NCI-H69 (cell line): ENCODE measurements around the gene SMIM41.
"Not testable (repeated sequence)": the region's sequence is repeated elsewhere in the genome, so short reads cannot be mapped to it uniquely, and the experiment has no call there.

ENCODE experiments used
- DNase-seq: peaks from one replicate; lab custom pipeline; 2025; lab: John Stamatoyannopoulos, UW

SMIM41 gene

DNA sequence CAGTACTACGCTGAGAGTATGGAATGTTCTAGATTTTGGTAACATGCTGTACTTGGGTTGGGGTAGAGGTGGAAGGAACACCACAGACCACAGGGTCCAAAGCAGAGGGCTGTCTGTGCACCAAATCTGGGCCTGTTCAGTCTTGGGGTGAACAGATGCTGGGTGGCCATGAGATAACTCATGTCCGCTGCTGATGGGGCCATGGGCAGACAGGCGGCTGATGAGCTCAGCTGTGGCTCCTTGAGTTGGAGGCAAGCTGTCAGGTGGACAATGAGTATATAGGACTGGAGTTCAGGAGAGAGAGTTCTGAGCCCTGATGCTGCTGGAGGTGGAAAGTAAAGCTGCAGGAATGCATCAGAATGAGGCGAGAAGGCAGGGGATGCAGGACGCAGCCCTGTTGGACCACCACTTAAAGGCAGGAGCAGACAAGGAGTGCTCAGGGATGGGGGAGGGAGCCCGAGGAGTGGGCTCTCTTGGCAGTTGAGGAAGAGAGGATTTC is 6.2 kb downstream of the SMIM41 start:
- no peak for DNase-seq

DNA sequence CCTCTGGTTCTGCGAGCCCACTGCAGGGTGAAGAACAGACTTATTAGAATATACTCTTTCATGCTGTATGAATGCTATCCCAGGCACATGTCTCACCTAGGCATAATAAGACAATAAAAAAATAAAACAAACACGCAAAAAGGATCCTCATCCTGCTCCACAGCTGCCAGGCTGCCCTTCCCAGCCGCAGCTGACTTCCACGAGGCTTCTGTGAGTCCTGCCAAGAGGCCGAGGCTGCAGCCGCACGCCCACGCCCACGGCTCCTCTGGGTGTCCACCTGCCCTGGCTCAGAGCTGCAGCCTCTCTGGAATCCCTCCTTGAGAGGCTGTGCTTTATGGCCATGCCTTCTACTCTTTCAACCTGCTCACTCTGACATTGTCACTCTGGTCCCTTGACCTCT is 6.9 kb downstream of the SMIM41 start:
- no peak for DNase-seq

DNA sequence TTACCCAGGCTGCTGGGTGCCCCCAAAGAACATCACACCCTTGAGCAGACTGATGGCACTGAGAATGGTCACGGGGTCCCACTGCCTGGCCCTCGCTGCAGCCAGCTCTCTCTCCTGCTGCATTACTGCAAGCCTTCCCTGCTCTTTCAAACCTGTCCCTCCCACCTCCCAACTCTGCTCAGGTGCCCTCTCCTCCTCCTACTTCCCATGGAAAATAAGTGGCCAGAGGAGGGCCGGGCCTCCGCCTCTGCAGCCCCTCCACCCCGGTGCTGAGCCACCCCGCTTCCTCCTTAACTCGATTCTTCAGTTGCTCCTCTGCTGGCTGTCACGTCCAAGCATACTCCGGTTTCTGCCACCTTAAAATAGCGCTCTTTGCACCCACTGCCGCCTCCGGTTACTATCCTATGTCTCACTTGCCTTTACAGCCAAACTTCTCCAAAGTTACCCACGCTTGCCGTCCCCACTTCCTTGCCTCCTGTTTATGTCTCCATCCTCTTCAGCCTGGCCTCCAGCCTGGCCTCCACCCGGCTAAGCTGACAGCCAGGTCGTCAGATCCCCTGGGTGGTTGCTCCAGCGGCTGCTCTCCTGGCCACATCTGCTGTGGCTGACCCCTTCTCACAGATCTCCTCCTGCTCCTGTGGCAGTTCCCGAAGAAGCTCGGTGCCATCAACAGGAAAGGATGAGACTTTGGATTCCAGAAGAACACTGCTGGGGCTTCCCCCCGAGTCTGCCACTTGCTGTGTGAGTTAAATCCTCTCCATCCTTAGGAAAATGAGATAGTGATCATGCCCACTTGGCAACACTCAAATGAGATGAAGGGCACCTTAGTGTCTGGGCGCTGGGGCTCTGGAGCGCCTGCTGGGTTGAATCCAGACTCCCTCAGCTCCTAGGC is 7.7 kb downstream of the SMIM41 start:
- DNase-seq, result no peak

DNA sequence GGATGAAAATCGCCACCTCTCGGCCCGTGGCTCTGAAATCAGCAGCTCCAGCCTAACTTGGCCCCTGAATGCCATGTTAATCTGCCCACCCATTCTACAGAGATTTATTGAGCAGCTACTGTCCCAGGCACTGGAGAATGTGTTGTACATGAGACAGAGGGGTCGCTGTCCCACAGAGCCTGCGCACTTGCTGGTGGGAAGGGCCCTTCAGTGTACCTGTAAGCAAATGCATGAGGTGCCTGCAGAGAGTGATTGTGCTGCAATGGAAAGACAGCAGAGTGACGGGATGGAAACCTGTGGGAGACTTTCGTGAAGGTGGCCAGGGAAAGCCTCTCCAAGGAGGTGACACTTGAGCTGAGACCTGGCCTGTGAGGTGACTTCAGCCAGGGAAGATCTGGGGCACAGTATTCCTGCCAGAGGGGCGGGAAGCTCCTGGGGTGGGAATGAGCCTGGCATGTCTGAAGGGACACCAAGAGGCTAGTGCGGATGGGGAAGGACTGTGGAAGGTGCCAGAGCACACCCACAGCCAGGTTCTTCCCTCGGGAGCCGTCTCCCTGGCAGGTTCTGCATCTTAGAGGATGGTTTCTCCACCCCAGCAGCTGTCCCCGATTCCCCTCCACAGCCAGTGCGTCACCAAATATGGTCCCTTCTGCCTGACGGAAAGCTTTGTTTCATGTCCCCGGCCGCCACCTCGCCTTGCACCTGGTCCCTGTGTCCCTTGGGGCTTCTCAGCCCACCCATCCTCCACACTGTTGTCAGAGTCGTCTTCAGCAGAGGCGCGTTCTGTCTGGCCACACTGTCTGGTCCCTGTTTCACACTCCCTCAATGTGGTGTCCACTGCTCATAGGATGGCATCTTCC is 8.7 kb downstream of the SMIM41 start:
- DNase-seq, result peak; percentile 59

DNA sequence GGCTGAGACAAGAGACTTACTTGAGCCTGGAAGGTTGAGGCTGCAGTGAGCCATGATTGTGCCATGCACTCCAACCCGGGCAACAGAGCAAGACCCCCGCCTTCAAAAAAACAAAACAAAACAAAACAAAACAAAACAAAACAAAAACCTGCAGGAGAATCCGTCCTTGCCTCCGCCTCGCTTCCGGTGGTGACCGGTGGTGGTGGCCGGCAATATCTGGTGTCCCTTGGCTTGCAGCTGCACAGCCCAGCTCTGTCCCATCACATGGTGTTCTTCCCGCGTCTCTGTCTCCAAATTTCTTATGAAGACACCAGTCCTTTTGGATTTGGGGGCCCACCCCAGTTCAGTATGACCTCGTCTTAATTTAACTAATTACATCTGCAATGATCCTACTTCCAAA is 10.0 kb downstream of the SMIM41 start:
- no peak for DNase-seq

DNA sequence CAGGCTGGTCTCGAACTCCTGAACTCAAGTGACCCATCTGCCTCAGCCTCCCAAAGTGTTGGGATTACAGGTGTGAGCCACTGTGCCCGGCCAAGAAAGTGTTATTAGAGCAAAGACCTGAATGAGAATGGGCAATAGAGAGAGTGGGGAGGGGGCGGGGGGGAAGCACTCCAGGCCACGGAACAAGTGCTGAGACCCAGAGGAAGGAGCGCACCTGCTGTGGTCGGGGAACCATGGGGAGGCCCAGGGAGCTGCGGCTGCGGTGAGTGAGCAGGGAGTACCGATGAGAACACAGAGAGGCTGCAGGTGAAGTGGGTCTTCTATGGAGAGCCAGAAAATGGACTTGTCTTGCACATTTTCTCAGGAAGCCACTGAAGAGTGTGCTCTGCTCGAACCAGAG is 10.8 kb downstream of the SMIM41 start:
- no peak for DNase-seq

DNA sequence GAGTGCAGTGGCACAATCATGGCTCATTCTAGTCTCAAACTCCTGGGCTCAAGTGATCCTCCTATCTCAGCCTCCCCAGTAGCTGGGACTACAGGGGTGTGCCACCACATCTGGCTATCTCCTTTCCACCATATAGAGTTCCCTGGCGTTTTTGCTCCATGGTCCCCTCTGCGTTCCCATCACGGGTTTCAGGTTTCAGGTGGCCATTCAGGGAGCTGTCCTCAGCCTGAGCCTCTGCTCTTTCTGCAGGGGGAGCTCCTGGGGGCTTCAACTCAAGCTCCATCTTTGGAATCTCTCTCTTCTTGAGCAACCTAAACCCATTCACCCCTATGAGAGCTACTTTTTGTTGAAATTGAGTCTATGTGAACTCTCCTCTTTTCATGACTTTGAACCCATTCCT is 11.6 kb downstream of the SMIM41 start:
- no peak for DNase-seq

DNA sequence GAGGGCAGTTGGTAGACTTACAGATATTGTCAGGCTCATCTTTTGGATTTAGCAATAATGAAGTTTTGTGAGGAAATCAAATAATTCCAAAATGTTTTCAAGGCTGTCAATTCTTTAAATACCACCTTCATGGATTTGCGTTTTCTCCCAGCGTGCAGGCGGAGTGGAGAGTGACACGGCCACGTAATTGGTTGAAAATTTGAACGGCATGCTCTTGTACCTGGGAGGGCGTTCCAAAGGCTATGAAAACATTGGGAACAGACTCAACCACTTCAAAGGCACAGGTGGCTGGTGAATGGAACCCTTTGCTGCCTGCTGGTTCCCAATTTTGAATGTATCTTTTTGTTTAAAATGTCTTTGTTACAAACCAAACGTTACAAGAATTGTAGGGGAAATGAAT is 12.4 kb downstream of the SMIM41 start:
- DNase-seq, result peak; percentile 44

DNA sequence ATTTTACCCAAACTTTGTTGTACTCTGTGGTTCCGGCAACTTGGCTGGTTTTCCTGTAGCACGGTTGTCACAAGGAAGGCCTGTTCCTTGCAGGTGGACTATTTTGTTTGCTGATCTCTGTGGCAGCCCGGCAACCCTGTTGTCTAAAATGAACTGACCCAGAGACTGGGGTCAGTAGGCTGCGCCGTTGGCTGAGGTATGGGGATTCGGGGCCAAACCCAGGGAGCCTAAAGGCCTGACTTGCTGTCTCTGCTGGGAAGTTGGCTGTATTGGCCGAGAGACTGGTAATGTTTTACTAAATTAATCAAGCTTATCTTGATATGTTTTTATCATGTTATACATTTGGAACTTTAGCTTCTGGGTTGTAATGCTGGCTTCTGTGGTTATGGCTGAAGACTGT is 13.8 kb downstream of the SMIM41 start:
- peak; percentile 76 for DNase-seq

DNA sequence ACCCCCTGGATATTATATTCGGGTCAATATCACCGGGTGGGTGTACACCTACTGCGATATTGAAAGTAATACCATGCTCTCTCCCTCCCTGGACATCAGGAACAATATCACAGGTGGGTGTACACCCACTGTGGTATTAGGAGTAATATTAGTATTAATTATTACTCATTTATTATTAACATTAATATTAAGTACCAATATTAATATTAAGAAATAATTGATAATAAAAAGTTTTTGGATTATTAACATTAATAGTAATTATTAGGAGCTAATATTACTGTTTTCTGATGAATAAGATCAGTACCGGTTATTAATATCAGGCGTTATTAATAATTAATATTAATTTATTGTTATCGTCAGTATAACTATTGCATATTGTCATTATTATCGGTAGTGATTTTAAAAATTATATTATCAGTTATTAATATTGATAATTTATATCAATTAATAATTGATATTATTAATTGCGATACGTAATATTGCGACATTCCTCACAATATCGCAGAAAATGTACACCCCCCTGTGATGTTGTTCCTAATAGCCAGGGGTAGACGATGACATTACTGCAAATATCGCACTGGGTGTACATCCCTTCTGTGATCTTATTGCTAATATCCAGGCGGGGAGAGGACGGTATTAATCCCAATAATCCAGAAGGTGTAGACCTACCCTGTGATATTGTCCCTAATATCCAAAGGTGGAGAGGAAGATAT is 17.0 kb downstream of the SMIM41 start:
- no peak for DNase-seq

DNA sequence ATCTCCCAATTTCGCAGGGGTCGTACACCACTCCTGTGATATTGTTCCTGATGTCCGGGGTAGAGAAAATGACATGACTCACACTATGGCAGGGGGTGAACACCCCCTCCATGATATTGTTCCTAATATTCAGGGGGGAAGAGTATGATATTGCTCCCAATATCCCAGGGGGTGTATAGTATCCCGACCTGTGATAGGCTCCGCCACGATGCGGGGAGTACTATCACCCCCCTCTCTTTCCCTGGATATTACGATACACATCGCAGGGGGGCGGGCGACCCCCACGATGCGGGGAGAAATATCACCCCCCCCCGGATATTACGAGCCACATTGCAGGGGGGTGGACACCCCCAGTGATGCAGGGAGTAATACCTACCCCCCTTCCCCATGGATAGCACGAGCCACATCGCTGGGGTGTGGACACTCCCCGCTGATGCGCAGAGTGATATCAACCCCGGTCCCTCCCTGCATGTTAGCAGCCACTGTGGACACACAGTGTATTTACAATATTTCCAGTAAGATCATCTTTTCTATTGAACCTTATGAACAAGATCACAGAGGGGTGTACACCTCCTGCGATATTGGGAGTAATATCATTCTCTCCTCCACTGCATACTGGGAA is 17.7 kb downstream of the SMIM41 start:
- peak; percentile 50 for DNase-seq

DNA sequence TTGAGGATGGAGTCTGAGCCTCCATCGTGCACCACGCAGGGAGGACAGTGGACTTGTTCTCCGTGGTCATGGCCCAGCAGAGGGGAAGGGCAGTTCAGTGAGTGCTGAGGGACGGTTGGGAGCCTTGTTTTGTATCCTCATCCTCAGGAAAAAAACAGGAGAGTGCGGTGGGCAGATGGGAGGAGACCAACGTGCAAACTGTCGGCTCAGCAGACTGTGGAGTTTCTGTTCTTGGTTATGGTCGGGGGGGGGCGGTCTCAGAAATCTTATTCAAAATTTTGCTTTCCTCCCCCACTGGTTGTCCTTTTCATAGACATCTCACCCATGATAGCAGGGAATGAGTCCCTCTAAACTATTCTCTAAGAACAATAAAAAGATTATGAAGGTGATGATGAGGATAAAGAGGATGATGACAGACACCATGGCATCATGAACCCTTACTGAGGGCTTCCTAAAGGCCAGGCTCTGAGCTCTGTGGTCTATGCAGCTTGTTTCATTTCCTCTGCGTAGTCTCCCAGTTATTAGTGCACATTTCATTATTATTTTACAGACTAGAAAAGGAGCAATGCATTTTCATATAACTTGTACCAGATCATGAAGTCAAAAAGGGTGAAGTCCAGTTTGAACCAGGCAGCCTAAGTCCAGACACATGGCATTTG is 25.1 kb downstream of the SMIM41 start:
- DNase-seq, result not testable (repeated sequence)

DNA sequence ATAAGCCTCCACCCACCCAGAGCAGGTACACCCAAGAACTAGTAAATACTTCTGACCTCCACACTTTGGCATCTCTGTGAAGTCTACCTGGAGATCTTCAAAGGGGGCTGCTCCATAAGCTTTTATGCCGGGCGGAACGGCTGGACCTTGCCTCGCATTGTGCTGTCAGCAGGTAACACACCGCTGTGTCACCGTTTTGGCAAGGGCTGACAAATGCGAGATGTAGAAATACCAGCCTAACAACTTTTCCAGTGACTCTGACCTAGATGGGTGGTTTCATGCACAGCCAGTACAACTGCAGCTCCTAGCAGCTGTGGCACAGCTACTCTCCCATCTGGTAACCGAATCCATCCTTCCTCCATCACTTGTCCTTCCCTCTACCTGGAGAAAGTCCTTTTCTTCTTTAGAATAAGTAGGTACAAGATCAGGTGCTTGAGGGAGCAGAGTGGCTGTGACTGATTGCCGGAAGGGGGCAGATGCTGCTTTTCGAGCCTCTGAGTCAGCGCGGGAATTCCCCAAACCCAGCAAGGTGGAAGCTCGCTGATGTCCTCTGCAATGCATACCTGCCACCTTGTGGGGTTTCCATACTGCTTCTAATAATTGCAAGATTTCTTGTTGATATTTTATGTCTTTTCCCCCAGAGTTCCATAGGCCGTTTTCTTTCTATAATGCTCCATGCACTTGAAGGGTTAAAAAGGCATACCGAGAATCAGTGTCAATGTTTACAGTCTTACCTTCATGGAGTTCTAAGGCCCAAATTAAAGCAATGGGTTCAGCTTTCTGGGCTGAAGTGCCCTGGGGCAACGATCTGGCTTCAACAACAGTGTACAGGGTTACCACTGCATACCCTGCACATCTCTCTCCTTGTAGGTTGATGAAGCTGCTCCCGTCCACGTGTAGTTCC is 37.0 kb downstream of the SMIM41 start:
- DNase-seq, result peak; percentile 52

DNA sequence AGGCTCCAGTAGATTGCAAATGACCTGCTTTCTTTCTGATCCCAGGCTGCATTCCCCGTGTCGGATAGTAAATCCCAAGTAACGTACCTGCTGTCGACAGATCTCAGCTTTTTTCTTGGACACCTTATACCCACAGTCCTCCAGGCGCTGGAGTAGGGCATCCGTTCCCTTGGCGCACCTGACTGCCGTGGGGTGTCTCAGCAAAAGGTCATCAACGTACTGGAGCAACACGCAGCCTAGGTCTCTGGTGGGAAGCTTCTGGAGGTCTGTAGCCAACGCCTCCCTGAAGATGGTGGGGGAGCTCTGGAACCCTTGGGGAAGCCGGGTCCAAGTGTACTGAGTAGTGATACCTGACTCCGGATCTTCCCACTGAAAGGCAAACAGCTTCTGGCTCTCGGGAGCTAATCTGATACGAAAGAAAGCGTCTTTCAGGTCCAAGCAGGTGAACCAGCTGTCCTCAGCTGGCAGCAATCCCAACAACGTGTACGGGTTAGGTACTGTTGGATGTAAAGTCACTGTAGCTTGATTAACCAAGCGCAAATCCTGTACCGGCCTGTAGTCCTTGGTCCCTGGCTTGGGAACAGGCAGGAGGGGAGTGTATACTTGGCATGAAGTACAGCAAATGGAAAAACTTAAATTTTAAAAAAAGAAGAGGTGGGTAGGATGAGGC is 38.4 kb downstream of the SMIM41 start:
- DNase-seq, result peak; percentile 83

DNA sequence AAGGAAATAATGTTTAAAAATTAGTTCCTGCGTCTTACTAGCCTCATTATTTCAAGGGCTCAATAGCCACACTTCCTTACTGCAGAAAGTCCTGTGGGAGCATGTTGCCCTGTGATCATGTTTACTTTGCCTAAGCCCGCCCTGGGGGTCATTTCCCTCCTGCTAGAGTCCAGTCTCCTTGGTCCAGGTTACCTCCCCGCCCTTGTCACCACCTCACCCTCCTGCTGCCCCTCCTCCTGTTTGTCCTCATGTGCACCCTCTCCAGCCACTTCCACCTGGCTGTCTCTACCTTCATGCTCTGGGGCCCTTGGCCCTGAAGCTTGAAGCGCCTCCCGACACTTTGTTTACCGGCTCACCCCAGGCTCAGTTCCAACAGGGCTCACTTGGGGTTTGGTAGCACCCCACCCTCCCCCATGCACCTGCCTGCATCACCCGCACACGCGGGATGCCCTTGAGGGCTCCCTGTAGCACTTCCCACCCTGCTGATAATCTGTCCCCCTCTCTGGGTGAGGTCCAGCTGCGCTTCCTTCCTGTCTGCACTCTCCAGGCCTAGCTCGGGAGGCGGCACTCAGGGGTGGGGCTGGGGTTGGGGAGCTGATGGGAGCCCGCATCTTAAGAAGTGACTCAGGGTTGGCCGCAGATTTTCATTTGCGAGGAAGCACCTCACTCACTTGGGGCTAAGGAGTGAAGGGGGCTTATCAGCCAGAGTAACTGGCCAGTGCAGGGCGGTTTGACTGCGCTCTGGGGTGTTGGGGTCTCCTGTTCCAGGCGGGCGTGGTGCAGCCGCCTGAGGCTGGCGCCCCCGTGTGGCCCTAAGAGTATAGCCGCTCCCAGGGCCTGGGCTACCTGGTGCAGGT is 40.1 kb downstream of the SMIM41 start:
- peak; percentile 85 for DNase-seq

DNA sequence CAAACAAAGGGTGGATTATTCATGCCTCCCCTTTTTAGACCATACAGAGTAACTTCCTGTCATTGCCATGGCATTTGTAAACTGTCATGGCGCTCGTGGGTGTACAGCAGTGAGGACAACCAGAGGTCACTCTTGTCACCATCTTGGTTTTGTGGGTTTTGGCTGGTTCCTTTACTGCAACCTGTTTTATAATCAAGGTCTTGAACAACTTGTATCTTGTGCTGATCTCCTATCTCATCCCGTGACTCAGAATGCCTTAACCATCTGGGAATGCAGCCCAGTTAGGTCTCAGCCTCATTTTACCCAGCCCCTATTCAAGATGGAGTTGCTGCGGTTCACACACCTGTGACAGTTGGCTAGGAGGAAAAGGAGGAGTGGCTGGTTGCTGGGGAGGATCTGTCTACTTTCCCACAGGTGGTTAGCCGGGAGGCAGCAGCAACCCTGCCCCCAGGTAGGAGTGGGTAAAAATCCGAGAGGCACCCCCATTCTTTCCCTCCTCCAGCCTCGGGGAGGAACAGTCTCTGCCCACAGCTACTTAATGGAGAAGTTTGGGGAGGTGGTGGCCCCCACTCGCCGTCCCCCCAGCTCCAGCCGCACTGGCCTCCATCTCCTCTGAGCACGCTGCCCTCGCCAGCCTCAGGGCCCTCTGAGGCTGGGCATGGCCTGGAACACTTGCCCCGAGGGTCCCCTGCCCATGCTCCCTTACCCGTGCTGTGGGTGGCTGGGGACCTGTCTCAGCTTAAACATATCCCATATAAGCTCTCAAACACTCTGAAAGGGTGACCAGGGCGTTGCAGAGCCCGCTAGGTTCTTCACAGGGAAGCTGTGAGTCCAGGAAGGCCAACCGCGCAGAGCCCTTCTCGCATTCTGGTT is 41.7 kb downstream of the SMIM41 start:
- no peak for DNase-seq

DNA sequence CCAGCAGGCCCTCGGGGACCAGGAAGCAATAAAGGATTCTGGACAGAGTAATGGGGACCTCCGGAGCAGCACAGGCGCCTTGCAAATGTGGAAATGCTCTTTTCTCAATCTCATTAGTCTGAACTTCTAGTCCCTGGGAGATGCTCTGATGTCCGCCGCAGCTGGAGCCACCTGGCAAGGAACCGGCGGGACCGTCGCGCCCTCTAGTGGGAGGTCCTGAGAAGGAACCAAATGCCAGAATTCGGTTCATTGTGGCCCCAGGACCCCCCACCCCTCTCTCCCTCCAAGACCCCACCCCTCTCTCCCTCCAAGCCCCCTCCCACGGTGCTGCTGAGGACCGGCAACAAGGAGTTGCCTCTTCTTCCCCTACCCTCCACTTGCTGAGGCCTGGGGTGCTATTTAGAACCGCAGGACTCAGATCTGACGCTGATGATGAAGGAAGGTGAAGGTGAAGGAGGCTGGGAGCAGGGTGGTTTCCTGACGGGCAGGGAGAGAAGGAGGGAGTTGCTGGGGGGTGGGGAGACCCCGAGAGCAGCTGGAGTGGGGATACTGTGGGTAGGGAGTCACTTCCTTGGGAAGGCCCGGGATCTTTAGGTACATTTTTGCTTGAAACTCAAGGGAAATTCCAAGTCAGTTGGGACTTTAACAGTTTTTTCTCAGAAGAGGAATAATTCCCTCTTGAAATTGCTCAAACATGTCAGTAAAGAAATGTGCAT is 42.5 kb downstream of the SMIM41 start:
- peak; percentile 82 for DNase-seq
